Measurements from ENCODE around the gene LCN2. TPM values are rescaled to one million over a fixed set of nuclear protein-coding genes. Genes with fewer than 3 reads are reported as not detected.
"Not testable (repeated sequence)": the region's sequence is repeated elsewhere in the genome, so short reads cannot be mapped to it uniquely, and the experiment has no call there.

LCN2 gene
- total RNA-seq, 1 experiment from 2014 or later, result 13.5 TPM

GRCh38 chr9:128161215-128161902 lies 12.1 kb downstream of the LCN2 start:
- peak; percentile 39 for DNase-seq (ENCODE audit: low spot score)
- in situ Hi-C loops (cut with HindIII; ENCODE audit: low sequenced_read_pairs), result no loop called here

- peak; percentile 32 for DNase-seq (ENCODE audit: low spot score)
- in situ Hi-C loops (cut with HindIII; ENCODE audit: low sequenced_read_pairs), result no loop called here
Observed at GRCh38 chr9:128162215-128163026, 13.2 kb downstream of the LCN2 start.

GRCh38 chr9:128163027-128163515 lies 13.8 kb downstream of the LCN2 start:
- in situ Hi-C loops (cut with HindIII; ENCODE audit: low sequenced_read_pairs), result no loop called here
- DNase-seq (ENCODE audit: low spot score), result no peak

GRCh38 chr9:128163523-128164306 lies 14.5 kb downstream of the LCN2 start:
- DNase-seq (ENCODE audit: low spot score), result no peak
- in situ Hi-C loops (cut with HindIII; ENCODE audit: low sequenced_read_pairs), result no loop called here

GRCh38 chr9:128164307-128164885 lies 15.1 kb downstream of the LCN2 start:
- no peak for DNase-seq (ENCODE audit: low spot score)
- in situ Hi-C loops (cut with HindIII; ENCODE audit: low sequenced_read_pairs), result no loop called here

- no peak for DNase-seq (ENCODE audit: low spot score)
- in situ Hi-C loops (cut with HindIII; ENCODE audit: low sequenced_read_pairs), result no loop called here
Observed at GRCh38 chr9:128166169-128166568, 16.9 kb downstream of the LCN2 start.

GRCh38 chr9:128167209-128167608 lies 18.0 kb downstream of the LCN2 start:
- no peak for DNase-seq (ENCODE audit: low spot score)
- in situ Hi-C loops (cut with HindIII; ENCODE audit: low sequenced_read_pairs), result no loop called here

GRCh38 chr9:128168731-128169308 lies 19.6 kb downstream of the LCN2 start:
- DNase-seq (ENCODE audit: low spot score), result peak; percentile 82
- in situ Hi-C loops (cut with HindIII; ENCODE audit: low sequenced_read_pairs), result no loop called here

GRCh38 chr9:128169492-128169891 lies 20.2 kb downstream of the LCN2 start:
- DNase-seq (ENCODE audit: low spot score), result peak; percentile 43
- in situ Hi-C loops (cut with HindIII; ENCODE audit: low sequenced_read_pairs), result no loop called here

- in situ Hi-C loops (cut with HindIII; ENCODE audit: low sequenced_read_pairs), result no loop called here
- DNase-seq (ENCODE audit: low spot score), result no peak
Observed at GRCh38 chr9:128169925-128170324, 20.7 kb downstream of the LCN2 start.

- DNase-seq (ENCODE audit: low spot score), result no peak
- in situ Hi-C loops (cut with HindIII; ENCODE audit: low sequenced_read_pairs), result no loop called here
Observed at GRCh38 chr9:128174062-128174461, 24.8 kb downstream of the LCN2 start.

GRCh38 chr9:128175102-128175563 lies 25.9 kb downstream of the LCN2 start:
- in situ Hi-C loops (cut with HindIII; ENCODE audit: low sequenced_read_pairs), result no loop called here

GRCh38 chr9:128175726-128176125 lies 26.5 kb downstream of the LCN2 start:
- in situ Hi-C loops (cut with HindIII; ENCODE audit: low sequenced_read_pairs), result no loop called here
- DNase-seq (ENCODE audit: low spot score), result no peak

More at GRCh38 chr9:128175102-128175563, 25.9 kb downstream of the LCN2 start:
- no peak for DNase-seq (ENCODE audit: low spot score)

- no peak for DNase-seq (ENCODE audit: low spot score)
- in situ Hi-C loops (cut with HindIII; ENCODE audit: low sequenced_read_pairs), result no loop called here
Observed at GRCh38 chr9:128178806-128179431, 29.7 kb downstream of the LCN2 start.

GRCh38 chr9:128180001-128180400 lies 30.7 kb downstream of the LCN2 start:
- no peak for DNase-seq (ENCODE audit: low spot score)
- in situ Hi-C loops (cut with HindIII; ENCODE audit: low sequenced_read_pairs), result no loop called here

GRCh38 chr9:128180447-128180846 lies 31.2 kb downstream of the LCN2 start:
- in situ Hi-C loops (cut with HindIII; ENCODE audit: low sequenced_read_pairs), result no loop called here
- DNase-seq (ENCODE audit: low spot score), result no peak

- in situ Hi-C loops (cut with HindIII; ENCODE audit: low sequenced_read_pairs), result not testable (repeated sequence)
- peak; percentile 69 for DNase-seq (ENCODE audit: low spot score)
Observed at GRCh38 chr9:128181480-128181879, 32.2 kb downstream of the LCN2 start.

- in situ Hi-C loops (cut with HindIII; ENCODE audit: low sequenced_read_pairs), result no loop called here
Observed at GRCh38 chr9:128182893-128183588, 33.8 kb downstream of the LCN2 start.

More at GRCh38 chr9:128182893-128183588, 33.8 kb downstream of the LCN2 start:
- no peak for DNase-seq (ENCODE audit: low spot score)

Measured in G401 (cell line).